Pancreas (tissue), 10 donors: ENCODE measurements around the gene LRIG1. TPM values are rescaled to one million over a fixed set of nuclear protein-coding genes. Genes with fewer than 3 reads are reported as not detected.

Experiments used
- ATAC-seq, 4 donors: fragments of 200-7000 bp; cut with Tn5 transposase; one replicate each; pipeline versions ENCODE4 v1.8.0 to v1.9.1; 2020; ENCODE audit warnings: mild to moderate bottlenecking in 4 of 4, moderate library complexity in 4 of 4
- DNase-seq, 6 donors: peaks; one replicate each; pipeline ENCODE4 v3.0.0-alpha.2; 2020
- FAIRE-seq: peaks from 2 replicates; lab custom pipeline; 2012; peaks lifted over from hg19 to GRCh38; lab: Jason Lieb, UNC
- H3K27ac ChIP-seq, 4 donors: fragments of 200-600 bp; sonication (generic); 1 replicate in 3 of 4; 2 replicates in 1 of 4; pipeline versions ENCODE4 v1.5.0 to v1.8.0; 2020
- H3K27me3 ChIP-seq, 4 donors: fragments of 200-600 bp; one replicate each; pipeline ENCODE4 v1.8.0; 2021
- H3K36me3 ChIP-seq, 3 donors: fragments of 200-600 bp; sonication (generic) in 1 of 3; one replicate each; pipeline versions ENCODE4 v1.5.0 to v1.8.0; 2020 to 2021
- H3K4me1 ChIP-seq, 3 donors: fragments of 200-600 bp; one replicate each; pipeline ENCODE4 v1.8.0; 2021
- H3K4me3 ChIP-seq, 4 donors: fragments of 200-600 bp; sonication (generic) in 2 of 4; one replicate each; pipeline versions ENCODE4 v1.5.0 to v1.8.0; 2020 to 2021
- H3K9me3 ChIP-seq, 4 donors: fragments of 200-600 bp; one replicate each; pipeline ENCODE4 v1.8.0; 2021
- WGBS, 2 donors: extraction: QIAGEN DNeasy Blood & Tissue Kit; methylation state at CpG; one replicate each; pipeline ENCODE4 v1.1.7; 2013; 5-methylcytosine and 5-hydroxymethylcytosine counted together
- intact Hi-C, 3 donors: fragments of 100-400 bp; cut with DNase I; formaldehyde crosslinking; loops; one replicate each; pipeline versions ENCODE4 v1.11.1 to v1.14.2; 2022
- polyA plus RNA-seq, 2 donors: library from polyadenylated mRNA; stranded (reverse); fragments of 200-250 nt; gene quantifications; one replicate each; pipeline ENCODE4 v1.2.3, GENCODE V29; 2013
- total RNA-seq, 6 donors: library from RNA; stranded (reverse); fragmentation: NEBNext Ultra II Directional in 4 of 6; extraction: Animal tissue kit (Norgen Biotek cat#: 25700) in 4 of 6; gene quantifications; one replicate each; pipeline versions ENCODE4 v1.2.1 to v1.2.4, GENCODE V29; 2021 to 2023
- TF ChIP-seq, protein P1 (sequence below), 4 donors: fragments of 200-600 bp; sonication (generic) in 3 of 4; IDR thresholded peaks; one replicate each; pipeline versions ENCODE4 v1.5.0 to v1.8.0; 2021; ENCODE audit warnings: antibody characterized with exemption in 4 of 4
- donor health status: healthy with polysubstance abuse.
- donor health status: DM: no; HTN: no; CAD: no; lungs with moderate emphysema.
- donor health status: DM: no; HTN: no; CAD: no.
- donor health status: control.
- donor health status: control.
- donor health status: Bipolar disorder and iron deficiency.
- donor health status: DM: yes; HTN: yes; CAD: no.
- donor health status: DM: no; HTN: no; CAD: no.
- donor health status: DM: no; HTN: no; CAD: no.
- donor health status: DM: yes; HTN: yes; CAD: no.

LRIG1 gene, protein sequence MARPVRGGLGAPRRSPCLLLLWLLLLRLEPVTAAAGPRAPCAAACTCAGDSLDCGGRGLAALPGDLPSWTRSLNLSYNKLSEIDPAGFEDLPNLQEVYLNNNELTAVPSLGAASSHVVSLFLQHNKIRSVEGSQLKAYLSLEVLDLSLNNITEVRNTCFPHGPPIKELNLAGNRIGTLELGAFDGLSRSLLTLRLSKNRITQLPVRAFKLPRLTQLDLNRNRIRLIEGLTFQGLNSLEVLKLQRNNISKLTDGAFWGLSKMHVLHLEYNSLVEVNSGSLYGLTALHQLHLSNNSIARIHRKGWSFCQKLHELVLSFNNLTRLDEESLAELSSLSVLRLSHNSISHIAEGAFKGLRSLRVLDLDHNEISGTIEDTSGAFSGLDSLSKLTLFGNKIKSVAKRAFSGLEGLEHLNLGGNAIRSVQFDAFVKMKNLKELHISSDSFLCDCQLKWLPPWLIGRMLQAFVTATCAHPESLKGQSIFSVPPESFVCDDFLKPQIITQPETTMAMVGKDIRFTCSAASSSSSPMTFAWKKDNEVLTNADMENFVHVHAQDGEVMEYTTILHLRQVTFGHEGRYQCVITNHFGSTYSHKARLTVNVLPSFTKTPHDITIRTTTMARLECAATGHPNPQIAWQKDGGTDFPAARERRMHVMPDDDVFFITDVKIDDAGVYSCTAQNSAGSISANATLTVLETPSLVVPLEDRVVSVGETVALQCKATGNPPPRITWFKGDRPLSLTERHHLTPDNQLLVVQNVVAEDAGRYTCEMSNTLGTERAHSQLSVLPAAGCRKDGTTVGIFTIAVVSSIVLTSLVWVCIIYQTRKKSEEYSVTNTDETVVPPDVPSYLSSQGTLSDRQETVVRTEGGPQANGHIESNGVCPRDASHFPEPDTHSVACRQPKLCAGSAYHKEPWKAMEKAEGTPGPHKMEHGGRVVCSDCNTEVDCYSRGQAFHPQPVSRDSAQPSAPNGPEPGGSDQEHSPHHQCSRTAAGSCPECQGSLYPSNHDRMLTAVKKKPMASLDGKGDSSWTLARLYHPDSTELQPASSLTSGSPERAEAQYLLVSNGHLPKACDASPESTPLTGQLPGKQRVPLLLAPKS
- total RNA-seq: 100 to 1,000 TPM in 1 of 6 donors, 10 to 100 TPM in 5; 57.8 to 104 (median 80.5) TPM
- polyA plus RNA-seq: 10 to 100 TPM; 32.7 to 35.8 TPM

DNA sequence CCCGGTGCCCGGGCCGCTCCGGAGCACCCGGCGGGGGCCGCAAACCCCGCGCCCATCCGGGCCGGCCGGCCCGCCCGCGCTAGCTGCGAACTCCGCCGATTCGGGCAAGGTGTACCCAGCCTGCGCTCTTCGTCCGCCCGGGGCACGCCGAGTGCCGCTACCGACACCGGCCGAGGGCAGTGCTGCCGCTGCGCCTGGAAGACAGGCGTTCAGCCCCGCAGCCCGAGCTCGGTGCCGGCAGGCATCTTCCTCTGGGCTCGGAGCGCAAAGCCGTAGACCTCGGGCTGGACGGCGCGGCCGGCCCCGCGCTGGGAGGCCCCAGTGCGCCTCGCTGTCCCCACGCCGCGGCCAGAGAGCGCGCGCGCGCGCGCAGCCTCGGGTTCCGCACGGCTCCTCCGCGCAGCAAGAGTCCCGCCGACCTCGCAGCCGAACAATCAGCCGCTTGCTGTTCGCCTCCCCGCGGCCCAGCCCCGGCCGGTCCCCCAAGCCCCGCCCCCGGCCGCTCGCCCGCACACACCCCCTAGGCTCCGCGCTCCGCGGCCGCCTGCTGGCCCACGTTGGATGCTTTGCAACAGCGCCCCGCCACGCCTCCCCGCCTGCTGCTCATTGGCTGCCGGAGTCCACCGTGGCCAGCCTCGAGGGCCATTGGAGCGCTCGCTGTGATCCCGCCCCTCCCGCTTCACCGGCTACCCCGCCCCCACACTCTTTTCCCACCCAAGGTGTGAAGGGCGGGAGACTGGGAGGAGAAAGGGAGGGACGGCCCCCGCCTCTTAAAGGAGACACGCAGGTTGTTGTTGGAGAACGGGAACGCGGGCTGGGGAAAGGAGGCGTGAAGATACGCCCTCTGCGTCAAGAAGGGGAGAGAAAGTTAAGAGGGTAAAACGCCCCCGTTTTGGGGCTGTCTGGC is at the start of gene LRIG1:
Gene LRIG1, minus strand, starts transcription at position 447 of the 907 bp plus-strand sequence. CDS start 615 bp downstream, outside the sequence.
- no peaks in the 10 kb centered on the region for H3K9me3 ChIP-seq
- H3K27ac ChIP-seq: peak within 1 kb of the TSS; percentile 87 to 99 (median 94)
- H3K4me1 ChIP-seq: peaks cover 3 to 37% (median 23%) of the 10 kb centered on the region in 3 donors
- peak; percentile 32 for FAIRE-seq
- no peaks in the 10 kb centered on the region for H3K27me3 ChIP-seq
- 0 to 1% methylated on average over 70 to 109 of the region's 109 CpGs for WGBS, 2 donors
- TF ChIP-seq, protein P1, sequence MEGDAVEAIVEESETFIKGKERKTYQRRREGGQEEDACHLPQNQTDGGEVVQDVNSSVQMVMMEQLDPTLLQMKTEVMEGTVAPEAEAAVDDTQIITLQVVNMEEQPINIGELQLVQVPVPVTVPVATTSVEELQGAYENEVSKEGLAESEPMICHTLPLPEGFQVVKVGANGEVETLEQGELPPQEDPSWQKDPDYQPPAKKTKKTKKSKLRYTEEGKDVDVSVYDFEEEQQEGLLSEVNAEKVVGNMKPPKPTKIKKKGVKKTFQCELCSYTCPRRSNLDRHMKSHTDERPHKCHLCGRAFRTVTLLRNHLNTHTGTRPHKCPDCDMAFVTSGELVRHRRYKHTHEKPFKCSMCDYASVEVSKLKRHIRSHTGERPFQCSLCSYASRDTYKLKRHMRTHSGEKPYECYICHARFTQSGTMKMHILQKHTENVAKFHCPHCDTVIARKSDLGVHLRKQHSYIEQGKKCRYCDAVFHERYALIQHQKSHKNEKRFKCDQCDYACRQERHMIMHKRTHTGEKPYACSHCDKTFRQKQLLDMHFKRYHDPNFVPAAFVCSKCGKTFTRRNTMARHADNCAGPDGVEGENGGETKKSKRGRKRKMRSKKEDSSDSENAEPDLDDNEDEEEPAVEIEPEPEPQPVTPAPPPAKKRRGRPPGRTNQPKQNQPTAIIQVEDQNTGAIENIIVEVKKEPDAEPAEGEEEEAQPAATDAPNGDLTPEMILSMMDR (IDR thresholded peaks at IDR 0.05): peak in 3 of 4 donors; percentile 19 to 46 (median 38)
- peak; percentile 77 to 91 (median 82) for ATAC-seq
- DNase-seq: peak; percentile 100
- no peaks in the 10 kb centered on the region for H3K36me3 ChIP-seq
- intact Hi-C loops: loop anchor here in 1 of 3 donors (10.0 kb wide), 1 partner anchor 314 kb away; no protein-coding TSS in a partner anchor
- H3K4me3 ChIP-seq: peak within 1 kb of the TSS; percentile 86 to 100 (median 94)

DNA sequence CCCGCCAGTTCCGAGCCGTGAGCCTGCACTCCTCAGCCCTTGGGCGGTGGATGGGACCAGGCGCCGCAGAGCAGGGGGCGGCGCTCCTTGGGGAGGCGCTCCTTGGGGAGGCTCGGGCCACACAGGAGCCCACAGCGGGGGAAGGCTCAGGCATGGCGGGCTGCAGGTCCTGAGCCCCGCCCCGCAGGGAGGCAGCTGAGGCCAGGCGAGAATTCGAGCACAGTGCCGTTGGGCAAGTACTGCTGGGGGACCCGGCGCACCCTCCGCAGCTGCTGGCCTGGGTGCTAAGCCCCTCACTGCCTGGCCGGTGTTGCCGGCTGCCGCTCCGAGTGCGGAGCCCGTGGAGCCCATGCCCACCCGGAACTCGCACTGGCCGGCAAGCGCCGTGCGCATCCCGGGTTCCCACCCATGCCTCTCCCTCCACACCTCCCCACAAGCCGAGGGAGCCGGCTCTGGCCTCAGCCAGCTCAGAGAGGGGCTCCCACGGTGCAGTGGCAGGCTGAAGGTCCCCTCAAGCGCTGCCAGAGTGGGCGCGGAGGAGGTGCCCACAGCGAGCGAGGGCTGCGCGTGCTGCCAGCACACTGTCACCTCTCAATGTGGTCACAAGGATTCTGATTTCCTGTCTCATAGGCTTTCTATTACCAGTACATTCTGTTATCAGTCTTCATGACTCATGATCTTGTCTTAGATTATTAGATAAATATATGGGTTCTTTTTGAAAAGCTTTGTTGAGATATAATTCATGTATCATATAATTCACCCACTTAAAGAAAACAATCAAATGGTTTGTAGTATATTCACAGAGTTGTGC is 44.0 kb upstream of the LRIG1 start:
- Histone ChIP-seq H3K36me3 (no peaks in the 10 kb centered on the region), H3K9me3 (no peaks in the 10 kb centered on the region), H3K27me3 (no peaks in the 10 kb centered on the region), H3K27ac (no peak overlapping the region), H3K4me3 (no peak overlapping the region), H3K4me1 (no peaks in the 10 kb centered on the region)
- ATAC-seq (no peak), FAIRE-seq (no peak), DNase-seq (peak in 1 of 6 donors; percentile 66)
- WGBS, 2 donors: 97 to 99% methylated on average over 43 of the region's 43 CpGs
- intact Hi-C loops: no loop called here
- TF ChIP-seq, protein P1 (IDR thresholded peaks at IDR 0.05): no peak

DNA sequence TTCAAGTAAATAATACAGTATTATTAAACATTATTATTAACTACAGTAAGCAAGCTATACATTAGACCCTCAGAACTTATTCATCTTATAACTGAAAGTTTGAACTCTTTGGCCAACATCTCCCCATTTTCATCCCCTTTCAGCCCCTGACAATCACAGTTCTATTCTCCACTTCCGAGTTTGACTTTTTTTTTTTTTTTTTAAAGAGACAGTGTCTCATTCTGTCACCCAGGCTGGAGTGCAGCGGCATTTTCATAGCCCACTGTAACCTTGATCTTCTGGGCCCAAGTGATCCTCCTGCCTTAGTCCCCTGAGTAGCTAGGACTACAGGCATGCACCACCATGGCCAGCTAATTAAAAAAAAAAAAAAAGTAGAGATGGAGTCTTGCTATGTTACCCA is 41.3 kb upstream of the LRIG1 start:
- Histone ChIP-seq H3K27me3 (no peaks in the 10 kb centered on the region), H3K9me3 (no peaks in the 10 kb centered on the region), H3K36me3 (no peaks in the 10 kb centered on the region), H3K4me3 (no peak overlapping the region), H3K27ac (no peak overlapping the region), H3K4me1 (no peaks in the 10 kb centered on the region)
- ATAC-seq (no peak), DNase-seq (no peak), FAIRE-seq (no peak)
- 62 to 66% methylated on average over 2 of the region's 2 CpGs for WGBS, 2 donors
- TF ChIP-seq, protein P1 (IDR thresholded peaks at IDR 0.05): no peak
- intact Hi-C loops: no loop called here
